Endothelial cell of umbilical vein (primary cell): ENCODE measurements around the gene STYXL1. TPM values are rescaled to one million over a fixed set of nuclear protein-coding genes. Genes with fewer than 3 reads are reported as not detected.

Experiments used
- BruUV-seq: library from RNA; stranded (reverse); fragments of 400-500 nt; replicated peaks from 2 replicates; lab custom pipeline; 2021; lab: Mats Ljungman, UMichigan
- CTCF ChIA-PET: fragments of 300-600, 350-600 bp; sonication (Branson Sonifier 250); formaldehyde crosslinking; loops from one replicate; lab custom pipeline; 2021; ENCODE audit warnings: antibody characterized with exemption, inconsistent platforms; lab: Charles Lee
- POLR2A ChIA-PET: fragments of 300-600, 350-600 bp; sonication (Branson Sonifier 250); formaldehyde crosslinking; loops from one replicate; lab custom pipeline; 2021; ENCODE audit warnings: antibody characterized with exemption, inconsistent platforms; lab: Charles Lee
- DNase-seq: peaks from one replicate; pipeline ENCODE4 v3.0.0-alpha.2; 2011; ENCODE audit warnings: low read depth, low spot score
- FAIRE-seq: peaks from 2 replicates; lab custom pipeline; 2011; peaks lifted over from hg19 to GRCh38; lab: Jason Lieb, UNC
- H2AFZ ChIP-seq: 2 replicates; pipeline ENCODE4 v1.6.0; 2012; ENCODE audit warnings: low read depth, low read length, control low read depth, inconsistent platforms
- H3K27ac ChIP-seq: 2 replicates; pipeline ENCODE4 v1.5.1; 2011; ENCODE audit warnings: low read depth, mild to moderate bottlenecking, control low read depth, low read length, moderate library complexity; ENCODE audit not compliant: insufficient read depth
- H3K27me3 ChIP-seq, 2 experiments: 2 replicates each; pipeline versions ENCODE4 v1.6.0 to v1.6.1; 2011; ENCODE audit warnings: low read length in 2 of 2, mixed read lengths in 1 of 2; ENCODE audit not compliant: control insufficient read depth in 2 of 2, insufficient read depth in 2 of 2
- H3K36me3 ChIP-seq, 2 experiments: 2 replicates in 1 of 2; 3 replicates in 1 of 2; pipeline ENCODE4 v1.5.1; 2011; ENCODE audit warnings: low read length in 2 of 2, mild to moderate bottlenecking in 1 of 2, moderate library complexity in 1 of 2; ENCODE audit not compliant: control insufficient read depth in 2 of 2, insufficient read depth in 2 of 2; ENCODE audit errors: extremely low read depth in 1 of 2
- H3K4me1 ChIP-seq: 3 replicates; pipeline ENCODE4 v1.5.1; 2011; ENCODE audit warnings: mild to moderate bottlenecking, low read length; ENCODE audit not compliant: control insufficient read depth, insufficient read depth; ENCODE audit errors: extremely low read depth
- H3K4me2 ChIP-seq: 2 replicates; pipeline ENCODE4 v1.6.1; 2011; ENCODE audit warnings: low read length, control low read depth, mixed read lengths; ENCODE audit not compliant: insufficient read depth
- H3K4me3 ChIP-seq, 3 experiments: fragments of 200-600 bp in 1 of 3; sonication (generic), shearing (Covaris generic) in 1 of 3; replicated peaks in 1 of 3; 2 replicates each; pipeline ENCODE4 v1.5.1; 2011 to 2016; ENCODE audit warnings: control low read depth in 3 of 3, low read length in 3 of 3, mild to moderate bottlenecking in 2 of 3, inconsistent platforms in 1 of 3, low read depth in 1 of 3, moderate library complexity in 1 of 3; ENCODE audit not compliant: insufficient read depth in 1 of 3
- H3K79me2 ChIP-seq: 2 replicates; pipeline ENCODE4 v1.6.0; 2012; ENCODE audit warnings: low read length, inconsistent platforms; ENCODE audit not compliant: control insufficient read depth, insufficient read depth
- H3K9ac ChIP-seq: replicated peaks from 2 replicates; pipeline ENCODE3; 2011; ENCODE audit warnings: low read length, control low read depth; ENCODE audit not compliant: insufficient read depth; ENCODE audit errors: extremely low read depth
- H3K9me1 ChIP-seq: replicated peaks from 3 replicates; pipeline ENCODE4 v1.6.0; 2011; ENCODE audit warnings: mild to moderate bottlenecking, low read length; ENCODE audit not compliant: control insufficient read depth, insufficient read depth; ENCODE audit errors: extremely low read depth
- H3K9me3 ChIP-seq: replicated peaks from 2 replicates; pipeline ENCODE4 v1.5.1; 2012; ENCODE audit warnings: low read length, inconsistent platforms; ENCODE audit not compliant: control insufficient read depth, insufficient read depth
- H4K20me1 ChIP-seq: replicated peaks from 2 replicates; pipeline ENCODE3; 2011; ENCODE audit warnings: mild to moderate bottlenecking, low read length; ENCODE audit not compliant: control insufficient read depth, insufficient read depth; ENCODE audit errors: extremely low read depth
- CTCF ChIP-seq, 2 donors: IDR thresholded peaks; 1 replicate in 1 of 2; 2 replicates in 1 of 2; pipeline ENCODE4 v1.5.1; 2011; ENCODE audit warnings: low read length in 2 of 2, mild to moderate bottlenecking in 2 of 2, moderate library complexity in 2 of 2, control low read depth in 1 of 2, inconsistent platforms in 1 of 2, low read depth in 1 of 2; ENCODE audit not compliant: insufficient read depth in 1 of 2; ENCODE audit errors: extremely low read depth in 1 of 2
- EZH2 ChIP-seq: IDR thresholded peaks from 2 replicates; pipeline ENCODE4 v1.6.1; 2012; ENCODE audit warnings: borderline replicate concordance, low read depth, mild to moderate bottlenecking, moderate library complexity, low read length, inconsistent platforms; ENCODE audit not compliant: severe bottlenecking
- FOS ChIP-seq: IDR thresholded peaks from 2 replicates; pipeline ENCODE4 v1.6.1; 2011; ENCODE audit warnings: mild to moderate bottlenecking, low read length, moderate library complexity, borderline replicate concordance; ENCODE audit not compliant: insufficient read depth
- GATA2 ChIP-seq: IDR thresholded peaks from 2 replicates; pipeline ENCODE4 v1.7.0; 2011; ENCODE audit warnings: low read depth, mild to moderate bottlenecking, moderate library complexity, mixed read lengths, low read length; ENCODE audit not compliant: insufficient read length, insufficient read depth
- JUN ChIP-seq: IDR thresholded peaks from 2 replicates; pipeline ENCODE4 v1.6.1; 2011; ENCODE audit warnings: borderline replicate concordance, low read depth; ENCODE audit not compliant: insufficient read length, insufficient read depth
- MYC ChIP-seq: IDR thresholded peaks from one replicate; pipeline ENCODE4 v1.6.1; 2011; ENCODE audit warnings: mild to moderate bottlenecking, low read depth, low read length
- POLR2A ChIP-seq: IDR thresholded peaks from 2 replicates; pipeline ENCODE4 v1.6.1; 2012; ENCODE audit warnings: low read depth, mild to moderate bottlenecking, control low read depth, low read length
- POLR2AphosphoS5 ChIP-seq: IDR thresholded peaks from 2 replicates; pipeline ENCODE4 v1.6.1; 2012; ENCODE audit warnings: low read depth, mild to moderate bottlenecking, control low read depth, low read length, moderate library complexity; ENCODE audit not compliant: insufficient read depth
- dilution Hi-C: fragments of 300-500 bp; cut with MboI; formaldehyde crosslinking; loops from one replicate; pipeline ENCODE4 v1.15.0; 2019; ENCODE audit warnings: low sequenced_read_pairs; ENCODE audit not compliant: extremely low pct_ligation_motif_present
- intact Hi-C: fragments of 100-400 bp; cut with micrococcal nuclease; formaldehyde crosslinking; loops from one replicate; pipeline ENCODE4 v1.10.0; 2022
- polyA plus RNA-seq, 4 experiments: library from polyadenylated mRNA; depleted of rRNA in 3 of 4; stranded (reverse) in 3 of 4; unstranded in 1 of 4; fragments of >200 nt; gene quantifications; 2 replicates each; pipeline versions ENCODE4 v1.2.1 to v1.2.3, GENCODE V29; 2011 to 2012; ENCODE audit warnings: missing spikeins in 1 of 4
- total RNA-seq: library from RNA; stranded (reverse); gene quantifications from 2 replicates; pipeline ENCODE4 v1.2.3, GENCODE V29; 2021
- TF ChIP-seq, protein P1 (sequence below): IDR thresholded peaks from 2 replicates; pipeline ENCODE4 v1.6.1; 2011; ENCODE audit not compliant: insufficient read depth, insufficient read length

The STYXL1 gene
- total and polyA plus RNA-seq, 2 donors (not counting 3 experiments of a cell fraction or from before 2014, with no cell fraction given), result 23.0 to 67.6 TPM

GRCh38 chr7:76054123-76055120, 6.6 kb upstream of the STYXL1 start:
- Histone ChIP-seq H4K20me1 (no peaks in the 10 kb centered on the region), H3K9ac (no peak overlapping the region), H3K4me3 (no peak overlapping the region), H3K4me2 (no peak overlapping the region), H3K79me2 (peaks cover 50% of the 10 kb centered on the region), H3K9me3 (no peaks in the 10 kb centered on the region), H2AFZ (no peak overlapping the region), H3K36me3 (peaks cover 14 to 17% of the 10 kb centered on the region in 2 experiments), H3K27me3 (no peaks in the 10 kb centered on the region), H3K4me1 (no peaks in the 10 kb centered on the region), H3K9me1 (no peaks in the 10 kb centered on the region), H3K27ac (no peak overlapping the region)
- BruUV-seq, result no TSS peak
- FAIRE-seq, result no peak
- no peak for DNase-seq
- TF ChIP-seq GATA2 (no peak), CTCF (IDR thresholded peaks at IDR 0.05; ENCODE audit: extremely low read depth in 1 of 2, insufficient read depth in 1 of 2, low read depth in 1 of 2, low read length in 2 of 2) (no peak), FOS (no peak), MYC (no peak), POLR2AphosphoS5 (no peak), POLR2A (no peak), EZH2 (no peak), JUN (no peak)
- TF ChIP-seq, protein P1, sequence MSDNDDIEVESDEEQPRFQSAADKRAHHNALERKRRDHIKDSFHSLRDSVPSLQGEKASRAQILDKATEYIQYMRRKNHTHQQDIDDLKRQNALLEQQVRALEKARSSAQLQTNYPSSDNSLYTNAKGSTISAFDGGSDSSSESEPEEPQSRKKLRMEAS, result no peak
- POLR2A ChIA-PET, result no interaction called here
- CTCF ChIA-PET, result no interaction called here
- dilution Hi-C loops, result no loop called here
- intact Hi-C loops, result no loop called here
